HG03280 (cell line): ENCODE measurements around the gene ADAMTSL4.

Source experiments
- ATAC-seq: cut with Tn5 transposase; IDR thresholded peaks from one replicate; pipeline ENCODE4 v1.9.1; 2021; ENCODE audit warnings: mild to moderate bottlenecking, moderate library complexity; ENCODE audit not compliant: unreplicated experiment

Gene ADAMTSL4

GRCh38 chr1:150548632-150549495, at the start of gene ADAMTSL4:
TSS of gene ADAMTSL4 (plus strand) at chr1:150549408. CDS start at chr1:150552289, 2,881 bp downstream.
- peak; percentile 61 for ATAC-seq

GRCh38 chr1:150505431-150505830, 43.8 kb upstream of the ADAMTSL4 start:
- ATAC-seq, result no peak

GRCh38 chr1:150507912-150508864, 41.0 kb upstream of the ADAMTSL4 start, which contains the start of gene ECM1:
TSS of gene ECM1 (plus strand) at chr1:150508109. CDS start at chr1:150508210, 101 bp downstream.
- no peak for ATAC-seq

GRCh38 chr1:150508982-150509381, 40.2 kb upstream of the ADAMTSL4 start:
- no peak for ATAC-seq

GRCh38 chr1:150511551-150511950, 37.7 kb upstream of the ADAMTSL4 start:
- ATAC-seq, result no peak

GRCh38 chr1:150511985-150512660, 37.1 kb upstream of the ADAMTSL4 start:
- ATAC-seq, result no peak

- ATAC-seq, result no peak
Measured at GRCh38 chr1:150512846-150513245, 36.4 kb upstream of the ADAMTSL4 start.

- ATAC-seq, result no peak
Measured at GRCh38 chr1:150513351-150513791, 35.8 kb upstream of the ADAMTSL4 start.

GRCh38 chr1:150514260-150514659, 34.9 kb upstream of the ADAMTSL4 start:
- ATAC-seq, result no peak

GRCh38 chr1:150514913-150515327, 34.3 kb upstream of the ADAMTSL4 start:
- ATAC-seq, result no peak

- peak; percentile 97 for ATAC-seq
Measured at GRCh38 chr1:150515328-150516049, 33.7 kb upstream of the ADAMTSL4 start, which contains the start of gene FALEC. TSS of gene FALEC (plus strand) at chr1:150515752.

- ATAC-seq, result no peak
Measured at GRCh38 chr1:150516050-150516591, 33.1 kb upstream of the ADAMTSL4 start.

GRCh38 chr1:150516616-150517015, 32.6 kb upstream of the ADAMTSL4 start:
- no peak for ATAC-seq

- ATAC-seq, result no peak
Measured at GRCh38 chr1:150521196-150521968, 27.8 kb upstream of the ADAMTSL4 start.

- ATAC-seq, result no peak
Measured at GRCh38 chr1:150525348-150525747, 23.9 kb upstream of the ADAMTSL4 start.

GRCh38 chr1:150528196-150528595, 21.0 kb upstream of the ADAMTSL4 start:
- ATAC-seq, result no peak

- ATAC-seq, result no peak
Measured at GRCh38 chr1:150529017-150529416, 20.2 kb upstream of the ADAMTSL4 start.

- ATAC-seq, result no peak
Measured at GRCh38 chr1:150530491-150531159, 18.6 kb upstream of the ADAMTSL4 start.
